ENCODE data around the gene SETD5.

GRCh38 chr3:9503283-9503682 is 105.9 kb downstream of the SETD5 start:
- TF ChIP-seq USF2 (IDR thresholded peaks at IDR 0.05; ENCODE audit: low read depth, low read length) (no peak), CEBPB (IDR thresholded peaks at IDR 0.05; ENCODE audit: low read depth, low read length) (no peak), RAD21 (IDR thresholded peaks at IDR 0.05; ENCODE audit: low read length) (peak; percentile 62), CTCF (conservative IDR thresholded peaks at IDR 0.05; ENCODE audit: low read depth, low read length) (peak; percentile 69), BHLHE40 (IDR thresholded peaks at IDR 0.05; ENCODE audit: low read depth, low read length) (no peak)

Measured in IMR-90 (cell line).